Endothelial cell of umbilical vein (primary cell): Measurements from ENCODE around the gene SLC9A3. TPM values are rescaled to one million over a fixed set of nuclear protein-coding genes. Genes with fewer than 3 reads are reported as not detected.

Source experiments
- BruUV-seq: library from RNA; stranded (reverse); fragments of 400-500 nt; replicated peaks from 2 replicates; lab custom pipeline; 2021; lab: Mats Ljungman, UMichigan
- CTCF ChIA-PET: fragments of 300-600, 350-600 bp; sonication (Branson Sonifier 250); formaldehyde crosslinking; loops from one replicate; lab custom pipeline; 2021; ENCODE audit warnings: antibody characterized with exemption, inconsistent platforms; lab: Charles Lee
- POLR2A ChIA-PET: fragments of 300-600, 350-600 bp; sonication (Branson Sonifier 250); formaldehyde crosslinking; loops from one replicate; lab custom pipeline; 2021; ENCODE audit warnings: antibody characterized with exemption, inconsistent platforms; lab: Charles Lee
- DNase-seq: peaks from one replicate; pipeline ENCODE4 v3.0.0-alpha.2; 2011; ENCODE audit warnings: low read depth, low spot score
- FAIRE-seq: peaks from 2 replicates; lab custom pipeline; 2011; peaks lifted over from hg19 to GRCh38; lab: Jason Lieb, UNC
- H2AFZ ChIP-seq: 2 replicates; pipeline ENCODE4 v1.6.0; 2012; ENCODE audit warnings: low read depth, low read length, control low read depth, inconsistent platforms
- H3K27ac ChIP-seq: 2 replicates; pipeline ENCODE4 v1.5.1; 2011; ENCODE audit warnings: low read depth, mild to moderate bottlenecking, control low read depth, low read length, moderate library complexity; ENCODE audit not compliant: insufficient read depth
- H3K27me3 ChIP-seq, 2 experiments: 2 replicates each; pipeline versions ENCODE4 v1.6.0 to v1.6.1; 2011; ENCODE audit warnings: low read length in 2 of 2, mixed read lengths in 1 of 2; ENCODE audit not compliant: control insufficient read depth in 2 of 2, insufficient read depth in 2 of 2
- H3K36me3 ChIP-seq, 2 experiments: 2 replicates in 1 of 2; 3 replicates in 1 of 2; pipeline ENCODE4 v1.5.1; 2011; ENCODE audit warnings: low read length in 2 of 2, mild to moderate bottlenecking in 1 of 2, moderate library complexity in 1 of 2; ENCODE audit not compliant: control insufficient read depth in 2 of 2, insufficient read depth in 2 of 2; ENCODE audit errors: extremely low read depth in 1 of 2
- H3K4me1 ChIP-seq: 3 replicates; pipeline ENCODE4 v1.5.1; 2011; ENCODE audit warnings: mild to moderate bottlenecking, low read length; ENCODE audit not compliant: control insufficient read depth, insufficient read depth; ENCODE audit errors: extremely low read depth
- H3K4me2 ChIP-seq: 2 replicates; pipeline ENCODE4 v1.6.1; 2011; ENCODE audit warnings: low read length, control low read depth, mixed read lengths; ENCODE audit not compliant: insufficient read depth
- H3K4me3 ChIP-seq, 3 experiments: fragments of 200-600 bp in 1 of 3; sonication (generic), shearing (Covaris generic) in 1 of 3; replicated peaks in 1 of 3; 2 replicates each; pipeline ENCODE4 v1.5.1; 2011 to 2016; ENCODE audit warnings: control low read depth in 3 of 3, low read length in 3 of 3, mild to moderate bottlenecking in 2 of 3, inconsistent platforms in 1 of 3, low read depth in 1 of 3, moderate library complexity in 1 of 3; ENCODE audit not compliant: insufficient read depth in 1 of 3
- H3K79me2 ChIP-seq: 2 replicates; pipeline ENCODE4 v1.6.0; 2012; ENCODE audit warnings: low read length, inconsistent platforms; ENCODE audit not compliant: control insufficient read depth, insufficient read depth
- H3K9ac ChIP-seq: replicated peaks from 2 replicates; pipeline ENCODE3; 2011; ENCODE audit warnings: low read length, control low read depth; ENCODE audit not compliant: insufficient read depth; ENCODE audit errors: extremely low read depth
- H3K9me1 ChIP-seq: replicated peaks from 3 replicates; pipeline ENCODE4 v1.6.0; 2011; ENCODE audit warnings: mild to moderate bottlenecking, low read length; ENCODE audit not compliant: control insufficient read depth, insufficient read depth; ENCODE audit errors: extremely low read depth
- H3K9me3 ChIP-seq: replicated peaks from 2 replicates; pipeline ENCODE4 v1.5.1; 2012; ENCODE audit warnings: low read length, inconsistent platforms; ENCODE audit not compliant: control insufficient read depth, insufficient read depth
- H4K20me1 ChIP-seq: replicated peaks from 2 replicates; pipeline ENCODE3; 2011; ENCODE audit warnings: mild to moderate bottlenecking, low read length; ENCODE audit not compliant: control insufficient read depth, insufficient read depth; ENCODE audit errors: extremely low read depth
- CTCF ChIP-seq, 2 donors: IDR thresholded peaks; 1 replicate in 1 of 2; 2 replicates in 1 of 2; pipeline ENCODE4 v1.5.1; 2011; ENCODE audit warnings: low read length in 2 of 2, mild to moderate bottlenecking in 2 of 2, moderate library complexity in 2 of 2, control low read depth in 1 of 2, inconsistent platforms in 1 of 2, low read depth in 1 of 2; ENCODE audit not compliant: insufficient read depth in 1 of 2; ENCODE audit errors: extremely low read depth in 1 of 2
- EZH2 ChIP-seq: IDR thresholded peaks from 2 replicates; pipeline ENCODE4 v1.6.1; 2012; ENCODE audit warnings: borderline replicate concordance, low read depth, mild to moderate bottlenecking, moderate library complexity, low read length, inconsistent platforms; ENCODE audit not compliant: severe bottlenecking
- FOS ChIP-seq: IDR thresholded peaks from 2 replicates; pipeline ENCODE4 v1.6.1; 2011; ENCODE audit warnings: mild to moderate bottlenecking, low read length, moderate library complexity, borderline replicate concordance; ENCODE audit not compliant: insufficient read depth
- GATA2 ChIP-seq: IDR thresholded peaks from 2 replicates; pipeline ENCODE4 v1.7.0; 2011; ENCODE audit warnings: low read depth, mild to moderate bottlenecking, moderate library complexity, mixed read lengths, low read length; ENCODE audit not compliant: insufficient read length, insufficient read depth
- JUN ChIP-seq: IDR thresholded peaks from 2 replicates; pipeline ENCODE4 v1.6.1; 2011; ENCODE audit warnings: borderline replicate concordance, low read depth; ENCODE audit not compliant: insufficient read length, insufficient read depth
- MAX ChIP-seq: IDR thresholded peaks from 2 replicates; pipeline ENCODE4 v1.6.1; 2011; ENCODE audit not compliant: insufficient read depth, insufficient read length
- MYC ChIP-seq: IDR thresholded peaks from one replicate; pipeline ENCODE4 v1.6.1; 2011; ENCODE audit warnings: mild to moderate bottlenecking, low read depth, low read length
- POLR2A ChIP-seq: IDR thresholded peaks from 2 replicates; pipeline ENCODE4 v1.6.1; 2012; ENCODE audit warnings: low read depth, mild to moderate bottlenecking, control low read depth, low read length
- POLR2AphosphoS5 ChIP-seq: IDR thresholded peaks from 2 replicates; pipeline ENCODE4 v1.6.1; 2012; ENCODE audit warnings: low read depth, mild to moderate bottlenecking, control low read depth, low read length, moderate library complexity; ENCODE audit not compliant: insufficient read depth
- dilution Hi-C: fragments of 300-500 bp; cut with MboI; formaldehyde crosslinking; loops from one replicate; pipeline ENCODE4 v1.15.0; 2019; ENCODE audit warnings: low sequenced_read_pairs; ENCODE audit not compliant: extremely low pct_ligation_motif_present
- intact Hi-C: fragments of 100-400 bp; cut with micrococcal nuclease; formaldehyde crosslinking; loops from one replicate; pipeline ENCODE4 v1.10.0; 2022
- polyA plus RNA-seq, 4 experiments: library from polyadenylated mRNA; depleted of rRNA in 3 of 4; stranded (reverse) in 3 of 4; unstranded in 1 of 4; fragments of >200 nt; gene quantifications; 2 replicates each; pipeline versions ENCODE4 v1.2.1 to v1.2.3, GENCODE V29; 2011 to 2012; ENCODE audit warnings: missing spikeins in 1 of 4
- total RNA-seq: library from RNA; stranded (reverse); gene quantifications from 2 replicates; pipeline ENCODE4 v1.2.3, GENCODE V29; 2021

Gene SLC9A3
- total and polyA plus RNA-seq, 2 donors (not counting 3 experiments of a cell fraction or from before 2014, with no cell fraction given): 0.79 to 0.82 TPM

- H3K9me3 ChIP-seq: no peaks in the 10 kb centered on the region
- BruUV-seq: no TSS peak
- H2AFZ ChIP-seq: no peak overlapping the region
- no peak overlapping the region for H3K9ac ChIP-seq
- H3K79me2 ChIP-seq: no peaks in the 10 kb centered on the region
- H3K4me3 ChIP-seq: no peak overlapping the region
- no peaks in the 10 kb centered on the region for H3K4me1 ChIP-seq
- TF ChIP-seq FOS (no peak), JUN (no peak), POLR2AphosphoS5 (no peak), EZH2 (no peak), POLR2A (no peak), GATA2 (no peak), MAX (no peak), CTCF (IDR thresholded peaks at IDR 0.05; ENCODE audit: extremely low read depth in 1 of 2, insufficient read depth in 1 of 2, low read depth in 1 of 2, low read length in 2 of 2) (no peak), MYC (no peak)
- DNase-seq (no peak), FAIRE-seq (no peak)
- no peaks in the 10 kb centered on the region for H3K27me3 ChIP-seq
- H3K36me3 ChIP-seq: peaks cover 4 to 29% of the 10 kb centered on the region in 2 experiments
- ChIA-PET POLR2A (no interaction called here), CTCF (interaction anchor here (0.8 kb wide), 1 partner anchor 18 kb away, joined by 3 read pairs; no protein-coding TSS in a partner anchor)
- dilution Hi-C loops (no loop called here), intact Hi-C loops (no loop called here)
- H4K20me1 ChIP-seq: no peaks in the 10 kb centered on the region
- no peaks in the 10 kb centered on the region for H3K9me1 ChIP-seq
- H3K4me2 ChIP-seq: no peak overlapping the region
- no peak overlapping the region for H3K27ac ChIP-seq
Measured at GRCh38 chr5:464843-465590, 59.2 kb downstream of the SLC9A3 start.
